ENCODE data around the gene C19orf53. TPM values are rescaled to one million over a fixed set of nuclear protein-coding genes. Genes with fewer than 3 reads are reported as not detected.
A peak's percentile ranks its signal among the peaks of the same experiment; 100 is the strongest.
"Not testable (repeated sequence)": the region's sequence is repeated elsewhere in the genome, so short reads cannot be mapped to it uniquely, and the experiment has no call there.

C19orf53 gene
- total RNA-seq = 71.5 TPM
- long read RNA-seq, transcript C19orf53-202 (3 exons, 873 nt) = major isoform, 24 of 24 reads
- long read RNA-seq, partial matches to known transcripts = 0 of 24 reads
- long read RNA-seq, other reads (novel, unspliced or antisense) = 0 of 24 reads

DNA sequence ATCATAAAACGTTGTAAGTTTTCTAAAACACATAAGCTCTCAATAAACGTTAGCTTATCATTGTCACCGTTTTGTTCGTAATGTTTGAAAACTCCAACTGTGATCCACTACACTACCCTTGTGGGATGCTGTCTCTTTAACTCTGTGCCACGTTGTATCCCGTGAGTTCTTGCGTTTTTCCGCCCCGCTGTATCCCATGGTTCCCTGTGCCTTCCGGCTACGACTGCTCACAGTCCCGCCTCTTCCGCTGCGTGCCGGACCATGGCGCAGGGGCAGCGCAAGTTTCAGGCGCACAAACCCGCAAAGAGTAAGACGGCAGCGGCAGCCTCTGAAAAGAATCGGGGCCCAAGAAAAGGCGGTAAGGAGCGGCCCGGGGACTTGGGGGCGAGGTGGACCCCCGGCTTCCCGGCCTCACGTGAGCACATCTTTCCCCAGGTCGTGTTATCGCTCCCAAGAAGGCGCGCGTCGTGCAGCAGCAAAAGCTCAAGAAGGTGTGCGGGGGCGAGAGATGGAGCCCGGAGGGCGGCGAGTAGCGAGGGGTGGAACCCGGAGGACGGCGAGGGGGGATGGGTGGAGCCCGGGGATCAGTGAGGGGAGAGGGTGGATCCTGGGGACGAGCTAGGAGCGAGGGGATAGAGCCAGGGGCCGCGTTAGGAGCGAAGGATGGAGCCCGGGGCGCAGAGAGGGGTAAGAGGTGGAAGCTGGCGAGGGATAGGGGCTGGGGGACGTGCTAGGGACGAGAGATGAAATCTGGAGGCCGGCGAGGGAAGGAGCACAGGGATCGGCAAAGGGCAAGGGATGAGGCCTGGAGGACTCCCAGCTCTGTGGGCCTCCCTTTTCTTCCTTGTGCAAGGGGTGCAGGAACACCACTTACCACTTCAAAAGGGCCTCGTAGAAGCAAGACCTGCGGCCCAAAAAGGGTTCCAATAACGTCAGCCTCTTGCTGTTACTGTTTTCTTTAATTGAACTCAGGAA is at the start of gene C19orf53:
C19orf53 (plus strand) TSS at position 240 of the 975 bp plus-strand sequence; CDS start at position 262, 22 bp downstream.
- peak; percentile 94 for DNase-seq (ENCODE audit: low spot score)

DNA sequence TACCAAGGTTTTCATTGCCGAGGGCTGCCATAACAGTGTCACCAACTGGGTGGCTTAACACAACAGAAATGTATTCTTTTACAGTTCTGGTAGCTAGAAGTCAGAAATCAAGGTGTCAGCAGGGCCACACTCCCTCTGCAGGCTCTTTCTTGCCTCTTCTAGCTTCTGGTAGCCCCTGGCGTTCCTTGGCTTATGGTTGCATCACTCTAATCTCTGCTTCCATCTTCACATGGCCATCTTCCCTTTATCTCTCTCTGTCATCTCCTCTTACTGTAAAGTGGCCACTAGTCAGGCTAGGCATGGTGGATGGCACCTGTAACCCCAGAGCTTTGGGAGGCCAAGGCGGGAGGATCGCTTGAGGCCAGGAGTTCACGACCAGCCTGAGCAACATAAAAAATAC is 47.9 kb upstream of the C19orf53 start:
- DNase-seq (ENCODE audit: low spot score) = no peak

DNA sequence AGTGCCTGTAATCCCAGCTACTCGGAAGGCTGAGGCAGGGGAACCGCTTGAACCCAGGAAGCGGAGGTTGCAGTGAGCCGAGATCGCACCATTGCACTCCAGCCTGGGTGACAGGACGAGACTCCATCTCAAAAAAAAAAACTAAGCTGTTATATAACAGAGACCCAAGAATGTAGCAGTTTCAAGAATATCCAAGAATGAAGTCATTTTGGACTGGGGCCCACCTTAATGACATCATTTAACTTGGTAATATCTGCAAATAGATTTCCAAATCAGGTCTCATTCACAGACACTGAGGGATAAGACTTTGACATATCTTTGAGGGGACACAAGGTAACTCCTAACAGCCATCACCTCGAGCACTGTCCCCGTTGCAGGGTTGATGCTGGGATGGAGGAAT is 46.5 kb upstream of the C19orf53 start:
- DNase-seq (ENCODE audit: low spot score) = no peak

DNA sequence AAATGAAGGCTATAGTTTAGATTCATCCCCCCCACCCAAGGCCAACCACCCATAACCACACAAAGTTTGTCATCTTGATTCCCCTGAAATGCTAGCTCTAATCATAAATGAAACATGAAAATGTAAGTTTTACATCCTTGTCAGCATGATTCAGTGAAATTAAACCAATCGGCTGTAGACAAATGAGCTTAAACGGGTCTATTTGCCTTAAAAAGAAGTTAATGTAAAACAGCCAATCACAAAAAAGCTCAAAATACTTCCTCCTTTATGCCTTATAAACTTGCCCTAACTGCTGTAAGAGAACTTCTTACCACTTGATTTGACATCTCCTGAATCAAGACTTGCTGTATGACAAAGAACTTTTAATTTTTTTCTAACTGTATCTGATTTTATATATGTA is 44.4 kb upstream of the C19orf53 start:
- DNase-seq (ENCODE audit: low spot score) = no peak

DNA sequence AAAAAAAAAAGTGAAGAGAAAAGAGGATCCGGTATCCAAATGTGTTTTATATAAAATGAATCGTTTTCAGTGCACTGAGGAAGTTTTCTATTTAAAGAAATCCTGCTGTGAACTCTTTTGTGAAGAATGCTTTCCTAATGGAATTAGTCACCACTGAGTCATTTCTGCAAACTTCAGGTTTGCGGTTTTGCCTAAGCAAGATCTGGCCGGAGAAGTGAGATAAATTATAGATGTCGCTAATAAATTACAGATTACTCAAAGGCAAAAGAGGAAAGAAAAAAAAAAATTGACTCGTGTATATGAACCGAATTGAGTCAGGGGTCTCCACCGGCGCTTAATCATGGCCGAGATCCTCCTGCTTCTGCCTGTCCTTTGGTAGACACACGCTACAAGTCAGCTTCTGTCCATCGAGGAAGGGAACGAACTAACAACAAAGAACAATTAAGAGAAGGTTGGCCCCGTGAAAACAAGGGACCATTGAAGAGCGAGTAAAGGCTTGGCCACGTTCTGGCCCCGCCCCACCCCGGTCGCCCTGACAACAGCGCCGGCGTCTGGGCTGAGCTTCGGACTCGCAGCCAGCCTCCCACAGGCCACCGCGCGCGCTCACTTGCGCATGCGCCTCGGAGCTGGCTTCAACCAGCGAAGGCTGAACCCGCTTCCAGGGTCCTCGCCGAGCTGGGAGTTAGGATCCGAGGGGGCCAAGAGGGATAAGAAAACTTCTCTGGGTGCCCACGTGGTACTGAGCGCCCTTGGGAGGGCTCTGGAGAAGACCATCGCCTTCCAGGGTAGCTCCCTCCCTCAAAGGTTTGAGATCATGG is 42.9 kb upstream of the C19orf53 start:
- peak; percentile 99 for DNase-seq (ENCODE audit: low spot score)

DNA sequence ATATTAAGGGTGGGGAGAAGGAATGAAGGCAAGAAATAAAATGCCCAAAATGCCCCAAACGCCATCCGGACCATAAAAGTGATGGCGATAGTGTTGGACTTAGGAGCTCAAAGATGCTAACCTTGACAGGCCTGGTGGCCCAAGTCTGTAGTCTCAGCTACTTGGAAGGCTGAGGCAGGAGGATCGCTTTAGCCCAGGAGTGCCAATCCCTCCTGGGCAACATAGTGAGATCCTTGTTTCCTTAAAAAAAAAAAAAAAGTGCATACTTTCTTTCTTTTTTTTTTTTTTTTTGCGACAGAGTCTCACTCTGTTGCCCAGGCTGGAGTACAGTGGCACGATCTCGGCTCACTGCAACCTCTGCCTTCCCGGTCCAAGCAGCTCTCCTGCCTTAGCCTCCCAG is 41.9 kb upstream of the C19orf53 start:
- DNase-seq (ENCODE audit: low spot score) = no peak

DNA sequence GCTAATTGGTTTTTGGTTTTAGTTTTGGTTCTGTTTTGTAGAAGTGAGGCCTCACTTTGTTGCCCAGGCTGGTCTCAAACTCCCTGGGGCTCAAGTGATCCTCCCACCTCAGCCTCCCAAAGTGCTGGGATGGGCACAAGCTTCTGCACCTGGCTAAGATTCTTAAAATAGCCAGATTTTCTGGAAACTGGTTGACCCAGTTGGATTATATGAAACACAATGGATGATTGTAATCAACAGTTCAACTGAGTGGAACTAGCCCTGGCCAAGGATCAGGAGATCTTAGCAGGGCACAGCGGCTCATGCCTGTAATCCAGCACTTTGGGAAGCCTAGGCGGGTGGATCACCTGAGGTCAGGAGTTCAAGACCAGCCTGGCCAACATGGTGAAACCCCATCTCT is 39.5 kb upstream of the C19orf53 start:
- DNase-seq (ENCODE audit: low spot score) = no peak

DNA sequence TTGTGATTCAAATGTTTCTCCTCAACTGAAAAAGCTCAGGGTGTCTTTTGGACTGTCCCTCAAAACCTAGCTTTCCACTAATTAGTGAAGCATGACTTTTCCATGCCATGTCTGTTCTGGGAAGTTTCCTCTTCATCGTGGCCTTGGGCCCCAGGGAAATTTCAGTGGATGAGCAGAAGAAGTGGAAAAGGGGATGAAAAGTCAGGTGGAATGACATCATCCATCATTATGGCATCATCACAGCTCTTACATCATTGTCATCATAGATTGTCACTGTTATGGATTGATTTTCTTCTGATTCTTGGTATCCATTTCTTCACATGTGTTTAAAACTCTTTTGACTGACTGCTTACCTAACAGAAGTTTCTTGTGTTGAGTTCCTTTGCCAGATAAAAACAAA is 36.2 kb upstream of the C19orf53 start:
- no peak for DNase-seq (ENCODE audit: low spot score)

DNA sequence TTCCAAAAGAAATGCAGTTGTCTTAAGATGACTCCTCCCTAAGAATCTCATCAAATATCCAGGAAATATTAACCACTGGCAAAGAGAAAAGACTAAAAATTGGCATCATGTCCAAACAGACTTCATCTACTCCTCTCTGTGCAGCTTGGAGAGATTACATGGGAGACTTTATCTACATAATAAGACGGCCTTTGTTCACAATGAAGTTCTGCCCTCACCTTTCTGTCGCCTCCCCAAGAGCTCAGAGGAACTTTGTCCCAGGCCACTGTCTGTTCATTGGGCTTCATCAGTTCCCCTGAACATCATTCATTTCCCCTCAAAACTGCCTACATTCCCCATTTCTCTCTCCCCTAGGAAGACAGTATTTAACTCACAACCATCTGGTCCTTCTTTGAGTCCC is 32.4 kb upstream of the C19orf53 start:
- no peak for DNase-seq (ENCODE audit: low spot score)

DNA sequence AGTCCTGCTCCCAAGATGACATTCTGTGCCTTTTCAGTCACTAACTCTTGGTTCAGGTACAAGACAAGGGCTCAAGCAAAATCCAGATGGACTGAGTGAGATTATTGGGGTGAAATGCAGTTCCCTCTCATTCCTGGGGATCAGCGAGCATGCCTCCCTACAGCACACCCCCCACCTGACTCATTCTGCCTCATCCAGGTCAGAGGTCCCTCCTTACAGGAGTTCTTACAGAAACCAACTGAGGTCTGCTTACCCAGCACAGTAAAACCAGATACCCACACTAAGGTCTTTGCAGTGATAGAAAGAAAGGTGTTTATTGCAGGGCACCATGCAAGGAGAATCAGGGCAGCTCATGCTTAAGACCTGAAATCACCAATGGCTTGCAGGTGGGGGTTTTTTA is 31.5 kb upstream of the C19orf53 start:
- DNase-seq (ENCODE audit: low spot score) = no peak

DNA sequence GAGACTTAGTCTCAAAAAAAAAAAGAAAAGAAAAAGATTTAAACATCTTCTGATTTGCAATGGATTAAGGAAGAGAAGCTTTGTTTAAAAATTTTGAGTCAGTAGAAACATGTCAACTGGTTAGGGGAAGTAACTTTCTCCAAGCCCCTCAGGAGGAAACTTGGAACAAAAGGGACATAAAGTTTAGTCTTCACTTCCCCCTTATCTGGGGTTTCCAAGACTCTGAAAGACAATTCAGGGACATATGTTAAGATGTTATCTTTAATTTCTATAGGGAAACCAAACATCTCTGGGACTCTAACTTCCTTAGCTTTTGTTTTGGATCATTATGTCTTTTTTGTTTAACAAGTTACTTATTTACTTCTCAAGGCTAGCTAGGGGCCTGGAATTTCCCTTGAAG is 30.1 kb upstream of the C19orf53 start:
- DNase-seq (ENCODE audit: low spot score) = no peak

DNA sequence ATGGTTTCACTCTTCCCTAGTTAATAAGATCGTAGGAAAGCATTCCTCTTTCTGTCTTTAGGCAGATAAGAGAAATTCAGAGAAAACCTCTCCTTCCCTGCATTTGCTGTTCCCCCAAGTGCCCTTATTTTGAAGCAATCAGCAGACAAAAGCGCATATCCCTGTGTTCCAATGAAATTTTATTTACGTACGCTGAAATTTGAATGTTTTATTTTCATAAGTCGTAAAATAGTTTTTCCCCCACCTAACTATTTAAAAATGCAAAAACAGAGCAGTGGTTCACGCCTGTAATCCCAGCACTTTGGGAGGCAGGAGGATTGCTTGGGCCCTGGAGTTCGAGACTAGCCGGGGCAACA is 27.2 kb upstream of the C19orf53 start:
- DNase-seq (ENCODE audit: low spot score) = no peak

DNA sequence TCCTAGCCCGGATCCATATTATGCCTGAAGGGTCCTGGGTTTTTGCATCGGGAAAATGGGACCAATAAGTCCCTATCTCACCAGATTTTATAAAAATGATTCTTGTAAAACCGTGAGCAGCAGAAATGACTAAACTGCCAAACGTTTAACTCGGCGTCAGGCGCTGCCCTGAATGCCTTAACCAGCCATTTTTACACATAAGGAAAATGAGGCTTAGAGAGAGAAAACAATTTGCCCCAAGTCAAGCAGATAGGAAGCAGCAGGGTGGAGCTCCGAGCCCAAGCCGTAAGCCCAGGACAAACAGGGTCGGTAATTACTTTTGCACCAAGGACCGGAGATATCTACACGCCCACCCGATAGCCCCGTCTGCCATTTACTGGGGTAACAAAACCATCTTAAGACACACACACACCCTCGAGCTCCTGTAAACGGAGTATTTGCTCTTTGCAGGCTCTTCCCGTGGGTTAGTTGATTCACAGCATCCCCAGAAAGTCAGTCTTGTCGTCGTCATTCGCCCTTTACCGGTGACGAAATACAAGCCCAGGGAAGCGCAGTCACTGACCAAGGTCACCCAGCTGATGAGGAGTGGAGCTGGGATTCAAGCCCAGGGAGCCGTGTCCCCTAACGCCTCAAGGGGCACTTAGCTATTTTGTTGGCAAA is 26.0 kb upstream of the C19orf53 start:
- DNase-seq (ENCODE audit: low spot score) = no peak

DNA sequence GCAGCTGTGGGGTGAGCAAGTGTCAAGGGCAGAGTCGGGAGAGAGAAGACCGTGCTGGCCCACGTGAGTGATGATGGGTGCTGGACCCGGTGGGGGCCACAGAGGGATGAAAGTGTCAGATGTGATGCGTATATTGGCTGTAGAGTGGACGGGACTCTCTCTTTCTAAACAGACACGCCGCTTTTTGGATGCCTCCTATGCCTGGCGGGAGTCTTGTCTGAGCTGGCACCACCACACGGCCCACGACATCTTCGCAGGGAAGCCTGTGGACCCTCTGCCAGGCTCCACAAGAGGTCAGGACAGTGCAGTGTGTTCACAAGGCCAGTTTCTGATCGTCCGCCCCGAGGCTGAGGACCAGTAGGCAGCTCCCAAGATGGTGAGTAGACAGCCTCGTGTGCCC is 22.8 kb upstream of the C19orf53 start:
- no peak for DNase-seq (ENCODE audit: low spot score)

DNA sequence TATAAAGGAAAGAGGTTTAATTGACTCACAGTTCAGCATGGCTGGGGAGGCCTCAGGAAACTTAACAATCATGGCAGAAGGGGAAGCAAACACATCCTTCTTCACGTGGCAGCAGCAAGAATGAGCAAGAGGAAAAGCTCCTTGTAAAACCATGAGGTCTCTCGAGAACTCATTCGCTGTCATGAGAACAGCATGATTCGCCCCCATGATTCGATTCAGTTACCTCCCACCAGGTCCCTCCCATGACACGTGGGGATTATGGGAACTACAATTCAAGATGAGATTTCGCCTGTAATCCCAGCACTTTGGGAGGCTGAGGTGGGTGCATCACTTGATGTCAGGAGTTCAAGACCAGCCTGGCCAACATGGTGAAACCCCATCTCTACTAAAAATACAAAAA is 20.6 kb upstream of the C19orf53 start:
- DNase-seq (ENCODE audit: low spot score) = not testable (repeated sequence)

DNA sequence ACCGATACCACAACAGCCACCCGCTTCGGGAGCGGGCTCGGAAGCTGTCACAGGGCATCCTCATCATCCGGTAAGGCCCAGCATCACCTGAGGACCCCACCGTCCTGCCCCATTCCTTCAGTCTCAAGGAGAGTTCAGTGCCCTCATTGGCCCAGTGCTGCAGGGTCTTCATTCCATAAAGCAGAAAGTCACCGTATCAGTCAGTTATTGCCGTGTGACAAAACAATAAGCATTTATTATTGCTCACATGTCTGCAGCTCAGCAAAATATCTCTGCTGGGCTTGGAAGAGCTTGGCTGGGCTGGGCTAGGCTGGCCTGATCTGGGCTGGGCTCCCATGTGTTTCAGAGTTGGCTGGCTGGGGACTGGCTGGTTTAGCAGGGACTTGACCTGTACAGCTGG is 18.0 kb upstream of the C19orf53 start:
- no peak for DNase-seq (ENCODE audit: low spot score)

DNA sequence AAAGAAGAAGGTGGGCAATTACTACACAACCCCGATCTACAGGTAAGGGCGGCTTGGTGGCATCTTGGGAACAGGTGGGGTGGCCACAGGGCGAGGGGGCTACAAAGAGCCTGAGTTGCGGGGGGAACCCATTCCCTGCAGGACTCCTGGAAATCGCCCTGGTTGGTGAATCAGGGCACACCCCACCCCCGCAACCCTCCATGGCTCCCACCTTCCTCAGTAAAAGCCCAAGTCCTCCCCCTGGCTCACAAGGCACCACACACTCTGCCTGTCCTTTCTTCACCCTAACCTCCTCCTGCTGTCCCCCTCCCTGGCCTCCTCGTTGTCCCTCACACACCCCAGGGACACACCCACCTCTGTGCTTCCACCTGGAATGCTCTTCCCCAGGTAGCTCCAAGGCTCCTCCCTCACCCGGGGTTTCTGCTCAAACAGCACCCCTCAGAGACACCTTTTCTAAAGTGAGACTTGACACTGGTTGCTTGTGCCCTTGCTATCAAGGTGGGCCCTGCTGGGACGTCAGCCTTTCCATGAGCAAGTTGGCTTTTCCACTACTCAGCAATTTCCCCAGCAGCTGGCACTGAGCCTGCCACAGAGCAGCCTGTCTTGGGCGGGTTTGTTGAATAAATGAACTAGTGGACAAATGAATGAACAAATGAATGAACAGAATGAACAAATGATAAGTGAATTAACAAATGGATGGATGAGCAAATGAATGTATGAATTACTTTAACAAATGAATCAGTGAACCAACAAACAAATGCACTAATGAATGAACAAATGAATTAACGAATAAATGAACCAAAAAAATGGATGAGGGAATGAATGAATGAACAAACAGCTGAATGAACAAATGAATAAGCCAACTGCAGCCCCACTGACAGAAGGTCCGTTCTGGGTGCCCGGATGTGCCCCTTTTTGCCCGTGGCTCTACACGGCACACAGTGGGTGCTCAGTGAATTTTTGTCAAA is 16.2 kb upstream of the C19orf53 start:
- DNase-seq (ENCODE audit: low spot score) = no peak

DNA sequence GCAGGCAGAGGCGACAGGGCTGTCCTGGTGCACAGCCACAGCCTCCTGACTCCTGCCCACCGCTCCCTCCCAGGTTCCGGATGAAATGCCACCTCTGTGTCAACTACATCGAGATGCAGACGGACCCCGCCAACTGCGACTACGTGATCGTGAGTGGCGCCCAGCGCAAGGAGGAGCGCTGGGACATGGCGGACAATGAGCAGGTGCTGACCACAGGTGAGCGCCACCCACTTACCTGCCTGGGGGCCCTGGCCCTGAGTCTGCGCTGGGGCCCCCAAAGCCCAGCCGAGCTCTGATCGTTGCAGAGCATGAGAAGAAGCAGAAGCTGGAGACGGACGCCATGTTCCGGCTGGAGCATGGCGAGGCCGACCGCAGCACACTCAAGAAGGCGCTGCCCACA is 15.5 kb upstream of the C19orf53 start:
- no peak for DNase-seq (ENCODE audit: low spot score)

DNA sequence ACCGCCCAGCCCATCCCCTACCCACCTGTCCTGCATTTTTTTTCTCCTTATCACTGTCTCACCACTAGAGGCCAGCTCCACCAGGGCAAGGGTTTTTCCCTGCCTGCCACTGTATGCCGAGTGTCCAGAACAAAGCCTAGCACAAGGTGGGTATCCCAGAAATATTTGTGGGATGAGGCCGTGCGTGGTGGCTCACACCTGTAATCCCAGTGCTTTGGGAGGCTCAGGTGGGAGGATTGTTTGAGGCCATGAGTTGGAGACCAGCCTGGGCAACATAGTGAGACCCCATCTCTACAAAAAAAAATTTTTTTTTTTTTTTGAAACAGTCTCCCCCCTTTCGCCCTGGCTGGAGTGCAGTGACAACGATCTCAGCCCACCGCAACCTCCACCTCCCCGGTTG is 12.8 kb upstream of the C19orf53 start:
- DNase-seq (ENCODE audit: low spot score) = no peak

DNA sequence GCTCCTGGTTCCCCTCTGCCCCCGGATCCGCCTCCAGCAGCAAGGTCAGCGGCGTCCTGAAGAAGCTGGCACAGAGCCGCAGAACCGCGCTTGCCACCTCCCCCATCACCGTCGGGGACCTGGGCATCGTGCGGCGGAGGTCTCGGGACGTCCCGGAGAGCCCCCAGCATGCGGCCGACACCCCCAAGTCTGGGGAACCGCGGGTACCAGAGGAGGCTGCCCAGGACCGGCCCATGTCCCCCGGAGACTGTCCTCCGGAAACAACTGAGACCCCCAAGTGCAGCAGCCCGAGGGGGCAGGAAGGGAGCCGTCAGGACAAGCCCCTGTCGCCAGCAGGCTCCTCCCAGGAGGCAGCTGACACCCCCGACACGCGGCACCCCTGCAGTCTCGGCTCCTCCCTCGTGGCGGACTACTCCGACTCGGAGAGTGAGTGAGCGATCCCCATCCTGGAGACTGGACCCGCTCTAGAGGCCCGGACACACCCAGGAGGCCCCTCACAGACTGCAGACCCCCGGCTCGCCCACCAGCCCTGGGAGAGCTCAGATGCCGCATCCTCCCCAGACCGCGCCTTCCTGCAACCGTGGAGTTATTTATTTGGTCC is 11.5 kb upstream of the C19orf53 start:
- DNase-seq (ENCODE audit: low spot score) = no peak
